Adipocyte (in vitro differentiated cells): ENCODE measurements around the gene APMAP.

ENCODE experiments used
- DNase-seq: peaks from one replicate; pipeline ENCODE4 v3.0.0-alpha.2; 2015; ENCODE audit warnings: low read depth
- H3K27me3 ChIP-seq: replicated peaks from 2 replicates; pipeline ENCODE4 v1.7.0; 2013; ENCODE audit warnings: mild to moderate bottlenecking, low read length, moderate library complexity; ENCODE audit not compliant: control insufficient read depth, insufficient read depth
- H3K36me3 ChIP-seq: 2 replicates; pipeline ENCODE4 v1.7.0; 2013; ENCODE audit warnings: low read length, mild to moderate bottlenecking, moderate library complexity; ENCODE audit not compliant: control insufficient read depth, insufficient read depth, severe bottlenecking
- H3K4me1 ChIP-seq: 2 replicates; pipeline ENCODE4 v1.7.0; 2013; ENCODE audit warnings: mild to moderate bottlenecking, low read length, moderate library complexity; ENCODE audit not compliant: control insufficient read depth, insufficient read depth
- H3K4me3 ChIP-seq: 2 replicates; pipeline ENCODE4 v1.7.0; 2013; ENCODE audit warnings: mild to moderate bottlenecking, low read length, moderate library complexity
- H3K9ac ChIP-seq: 2 replicates; pipeline ENCODE4 v1.7.0; 2013; ENCODE audit warnings: mild to moderate bottlenecking, low read length, moderate library complexity
- H3K9me3 ChIP-seq: 2 replicates; pipeline ENCODE4 v1.7.0; 2013; ENCODE audit warnings: mild to moderate bottlenecking, low read length, moderate library complexity; ENCODE audit not compliant: control insufficient read depth

Gene APMAP

DNA sequence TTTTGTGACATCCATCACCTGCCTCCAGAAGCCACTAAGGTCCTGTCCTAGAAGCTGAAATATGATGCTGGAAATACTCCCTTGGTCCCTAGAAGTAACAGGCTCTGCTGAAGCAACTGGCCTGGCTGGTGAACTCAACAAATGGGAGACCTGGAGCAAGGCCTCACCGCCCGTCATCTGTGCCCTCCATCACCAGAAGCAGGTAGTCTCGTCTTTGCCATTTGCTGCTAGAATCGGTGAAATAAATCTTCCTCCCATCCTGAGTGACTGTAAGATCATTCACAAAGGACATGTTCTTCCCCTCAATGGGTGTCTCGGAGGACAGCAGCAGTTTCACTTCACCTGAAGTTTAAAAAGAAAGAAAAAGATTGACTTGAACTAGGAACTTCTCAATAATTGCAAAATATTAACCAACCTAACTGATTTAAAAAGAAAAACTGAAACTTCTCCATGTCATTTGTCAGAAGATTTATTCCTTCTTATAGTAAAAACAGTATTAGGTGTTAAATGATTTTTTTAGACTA, 22.5 kb downstream of the APMAP start:
- Histone ChIP-seq H3K4me3 (no peak overlapping the region), H3K4me1 (peaks cover 9% of the 10 kb centered on the region), H3K27me3 (no peaks in the 10 kb centered on the region), H3K9ac (no peak overlapping the region), H3K36me3 (peaks cover 96% of the 10 kb centered on the region), H3K9me3 (no peaks in the 10 kb centered on the region)
- DNase-seq = no peak

DNA sequence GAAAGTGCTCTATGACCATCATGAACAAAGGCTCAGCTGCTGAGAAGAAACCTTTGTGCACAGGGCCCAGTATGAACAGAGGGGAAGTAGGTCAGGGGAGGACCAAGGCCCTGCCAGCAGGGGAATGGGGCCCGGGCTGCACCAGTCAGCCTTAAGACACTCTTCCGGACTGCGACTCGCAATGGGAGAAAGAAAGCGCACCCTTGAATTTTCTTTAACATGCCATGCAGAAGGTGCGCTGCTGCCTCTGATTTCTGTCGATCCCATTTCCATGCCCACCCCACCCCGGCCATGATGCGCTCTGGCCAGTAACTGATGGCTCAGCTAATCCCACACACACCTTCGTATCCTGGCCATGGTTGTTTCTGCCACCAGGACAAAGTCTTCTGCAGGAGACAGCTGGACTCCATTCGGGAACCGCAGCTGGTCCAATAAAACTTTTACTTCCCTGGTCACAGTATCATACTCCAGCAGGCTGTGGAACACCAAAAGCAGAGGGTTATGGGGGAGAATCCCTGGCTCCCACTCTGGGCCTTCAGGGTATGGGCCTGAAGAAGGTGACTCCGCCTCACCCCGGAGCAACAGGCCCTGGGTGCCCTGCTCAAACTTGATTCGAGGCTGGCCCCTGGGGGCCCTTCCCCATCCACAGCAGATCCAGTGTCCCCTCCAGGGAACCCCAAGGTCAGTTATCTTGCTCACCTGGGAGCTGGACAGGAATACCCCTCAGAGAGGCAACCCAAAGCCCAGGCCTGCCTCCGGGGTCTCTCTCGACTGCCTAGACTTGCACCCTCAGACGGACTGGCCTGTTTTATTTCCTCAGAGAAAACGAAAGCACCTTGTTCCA, 23.1 kb downstream of the APMAP start:
- peaks cover 96% of the 10 kb centered on the region for H3K36me3 ChIP-seq
- no peak overlapping the region for H3K9ac ChIP-seq
- no peaks in the 10 kb centered on the region for H3K9me3 ChIP-seq
- no peak overlapping the region for H3K4me3 ChIP-seq
- peaks cover 8% of the 10 kb centered on the region for H3K4me1 ChIP-seq
- no peak for DNase-seq
- H3K27me3 ChIP-seq = no peaks in the 10 kb centered on the region

DNA sequence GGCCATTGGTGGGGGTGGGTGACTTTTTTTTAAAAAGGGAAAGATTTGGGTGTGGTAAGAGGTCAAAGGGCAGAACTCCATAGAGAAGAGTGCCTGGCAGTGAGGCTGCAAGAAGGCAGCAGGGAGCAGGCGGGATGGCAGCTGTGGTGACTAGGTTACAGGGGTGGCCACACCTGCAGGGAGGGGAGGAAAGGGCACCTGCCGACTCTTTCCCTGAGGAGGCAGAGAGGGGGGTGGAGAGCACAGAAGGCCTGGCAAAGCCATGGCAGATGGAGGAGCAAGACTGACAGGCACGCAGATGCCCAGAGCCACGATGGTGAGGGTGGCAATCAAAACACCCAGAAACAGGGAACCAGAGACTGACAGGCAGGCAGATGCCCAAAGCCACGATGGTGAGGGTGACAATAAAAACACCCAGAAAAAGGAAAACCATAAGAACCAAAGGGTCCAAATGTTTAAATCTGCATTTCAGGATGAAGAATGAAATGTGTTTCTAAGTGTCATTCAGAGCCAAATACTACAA, 24.2 kb downstream of the APMAP start:
- H3K4me1 ChIP-seq = no peaks in the 10 kb centered on the region
- H3K4me3 ChIP-seq = no peak overlapping the region
- H3K9me3 ChIP-seq = no peaks in the 10 kb centered on the region
- no peaks in the 10 kb centered on the region for H3K27me3 ChIP-seq
- H3K36me3 ChIP-seq = peaks cover 96% of the 10 kb centered on the region
- no peak for DNase-seq
- no peak overlapping the region for H3K9ac ChIP-seq

DNA sequence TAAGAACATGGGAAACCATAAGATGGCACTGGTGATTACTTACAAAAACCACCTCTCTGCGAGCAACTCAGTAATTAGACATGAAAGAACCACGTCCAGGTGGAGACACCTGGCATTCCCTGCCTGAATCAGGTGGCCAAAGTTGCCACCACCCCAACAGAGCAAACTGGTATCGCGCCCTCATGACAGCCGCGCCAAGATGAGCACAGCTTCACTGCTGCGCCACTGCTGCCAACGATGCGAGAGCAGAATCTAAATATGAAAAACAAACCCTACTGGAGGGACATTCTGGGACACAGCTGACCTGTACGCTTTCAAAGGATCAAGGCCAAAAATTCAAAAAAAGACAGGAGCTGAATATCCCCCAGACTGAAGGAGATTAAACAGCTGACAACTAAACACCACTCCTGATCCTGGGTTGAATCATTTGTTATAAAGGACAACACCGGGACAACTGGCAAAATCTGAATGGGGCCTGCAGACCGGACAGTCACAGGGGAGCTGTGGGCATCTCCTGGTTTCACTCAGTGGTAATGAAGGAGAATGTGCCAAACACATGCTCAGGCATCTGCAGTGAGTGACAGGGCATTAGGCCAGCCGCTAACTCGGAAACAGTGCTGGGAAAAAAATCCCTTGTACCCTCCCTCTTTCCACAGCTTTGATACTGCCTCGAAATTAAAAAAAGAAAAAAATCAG, 26.1 kb downstream of the APMAP start:
- H3K9ac ChIP-seq = no peak overlapping the region
- no peak overlapping the region for H3K4me3 ChIP-seq
- DNase-seq = no peak
- peaks cover 96% of the 10 kb centered on the region for H3K36me3 ChIP-seq
- H3K27me3 ChIP-seq = no peaks in the 10 kb centered on the region
- no peaks in the 10 kb centered on the region for H3K9me3 ChIP-seq
- no peaks in the 10 kb centered on the region for H3K4me1 ChIP-seq

DNA sequence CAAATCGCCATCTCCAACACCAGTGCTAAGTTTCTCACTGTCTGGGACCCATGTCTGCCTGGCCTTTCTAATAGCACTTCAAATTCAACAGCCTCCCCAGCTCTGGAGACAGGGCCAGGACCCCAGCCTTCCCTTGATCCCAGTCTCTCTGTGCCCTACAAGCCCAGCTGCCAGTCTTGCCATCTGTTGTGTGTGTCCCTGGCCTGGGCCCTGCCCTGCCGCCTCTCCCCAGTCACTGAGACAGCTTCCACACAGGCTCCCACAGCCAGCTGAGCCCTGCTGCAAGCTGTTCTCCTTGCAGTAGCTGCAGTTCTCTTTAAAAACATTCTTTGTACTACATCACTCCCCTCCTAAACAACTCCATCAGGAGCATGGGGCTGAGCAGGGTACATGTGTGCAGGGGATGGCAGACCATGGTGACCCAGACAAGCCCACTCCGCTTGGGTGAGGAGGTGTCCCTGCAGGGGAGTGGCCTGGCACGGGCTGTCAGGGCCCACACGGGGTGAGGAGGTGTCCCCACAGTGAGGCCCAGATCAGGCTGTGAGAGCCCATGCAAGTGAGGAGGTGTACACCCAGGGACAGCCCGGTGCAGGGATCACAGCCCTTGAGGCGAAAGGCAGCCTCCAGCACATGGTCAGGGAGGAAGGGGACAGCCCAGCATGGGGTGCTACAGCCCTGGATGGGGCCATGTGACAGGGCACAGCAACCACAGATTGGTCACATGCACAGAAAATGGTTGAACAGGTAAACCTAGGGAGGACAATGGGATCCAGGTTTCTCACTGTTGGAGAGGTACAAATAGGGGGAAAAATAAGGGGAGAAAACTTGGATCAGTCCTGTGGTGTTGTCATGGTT, 27.3 kb downstream of the APMAP start:
- Histone ChIP-seq H3K4me3 (no peak overlapping the region), H3K9ac (no peak overlapping the region)

DNA sequence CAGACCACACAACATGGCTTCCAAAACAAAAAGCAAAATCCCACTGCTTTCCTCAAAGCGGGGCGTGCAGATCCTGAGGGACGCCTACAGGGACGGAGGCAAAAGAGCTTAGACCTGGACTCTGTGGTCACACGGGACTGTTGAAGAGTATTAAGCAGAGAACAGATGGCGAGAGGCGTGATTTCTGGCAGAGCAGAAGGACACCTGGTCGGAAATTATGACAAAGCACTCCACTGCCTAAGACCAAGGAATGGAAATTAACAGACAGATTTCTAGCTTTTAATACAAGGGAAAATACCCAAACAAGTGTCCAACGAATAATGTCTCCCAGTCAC, 28.1 kb downstream of the APMAP start:
- no peaks in the 10 kb centered on the region for H3K9me3 ChIP-seq
- no peak overlapping the region for H3K9ac ChIP-seq
- H3K36me3 ChIP-seq = peaks cover 94% of the 10 kb centered on the region
- no peak for DNase-seq
- H3K4me3 ChIP-seq = no peak overlapping the region
- no peaks in the 10 kb centered on the region for H3K4me1 ChIP-seq
- H3K27me3 ChIP-seq = no peaks in the 10 kb centered on the region

More for the DNA sequence above, 27.3 kb downstream of the APMAP start:
- H3K9me3 ChIP-seq = no peaks in the 10 kb centered on the region
- no peaks in the 10 kb centered on the region for H3K27me3 ChIP-seq
- no peaks in the 10 kb centered on the region for H3K4me1 ChIP-seq
- H3K36me3 ChIP-seq = peaks cover 94% of the 10 kb centered on the region
- no peak for DNase-seq

DNA sequence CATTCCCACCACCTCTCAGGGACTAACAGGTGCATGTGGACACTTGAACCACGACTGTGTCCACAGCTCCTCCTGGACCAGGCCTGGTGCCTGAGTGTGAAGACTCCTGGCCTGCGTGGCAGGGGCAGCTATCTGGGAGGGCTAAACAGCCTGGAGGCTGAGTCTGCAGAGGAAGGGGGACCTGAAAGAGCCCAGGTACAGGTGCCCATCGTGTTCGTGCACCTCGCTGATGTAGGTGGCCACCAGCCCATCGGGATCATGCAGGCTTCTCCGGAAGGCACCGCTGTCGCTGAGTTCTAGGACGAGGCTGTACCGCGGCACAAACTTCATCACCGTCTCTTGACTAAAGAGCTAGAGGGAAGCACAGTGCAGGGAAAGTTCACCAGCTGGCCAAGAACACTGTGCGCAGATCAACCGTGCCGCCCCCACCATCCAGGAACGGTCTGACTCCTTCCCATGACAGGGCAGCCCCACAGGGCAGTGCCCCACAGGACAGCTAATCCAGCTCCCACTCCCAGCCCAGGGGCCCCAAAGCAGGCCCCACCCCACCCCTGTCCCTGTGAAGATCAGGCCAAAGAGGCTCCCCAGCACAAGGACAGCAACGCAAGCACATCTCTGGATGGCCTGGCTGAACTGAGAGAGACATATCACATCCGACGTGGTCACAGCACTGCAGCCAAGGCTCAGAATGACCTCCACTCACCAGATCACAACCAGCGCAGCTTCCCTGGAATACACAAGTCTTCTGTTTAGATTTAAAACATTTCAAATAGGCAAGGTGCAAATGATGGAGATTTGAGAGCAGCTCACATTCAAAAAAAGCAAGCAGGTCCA, 28.7 kb downstream of the APMAP start:
- no peak overlapping the region for H3K9ac ChIP-seq
- no peak overlapping the region for H3K4me3 ChIP-seq
- peaks cover 93% of the 10 kb centered on the region for H3K36me3 ChIP-seq
- H3K9me3 ChIP-seq = no peaks in the 10 kb centered on the region
- H3K27me3 ChIP-seq = no peaks in the 10 kb centered on the region
- no peaks in the 10 kb centered on the region for H3K4me1 ChIP-seq
- DNase-seq = no peak

DNA sequence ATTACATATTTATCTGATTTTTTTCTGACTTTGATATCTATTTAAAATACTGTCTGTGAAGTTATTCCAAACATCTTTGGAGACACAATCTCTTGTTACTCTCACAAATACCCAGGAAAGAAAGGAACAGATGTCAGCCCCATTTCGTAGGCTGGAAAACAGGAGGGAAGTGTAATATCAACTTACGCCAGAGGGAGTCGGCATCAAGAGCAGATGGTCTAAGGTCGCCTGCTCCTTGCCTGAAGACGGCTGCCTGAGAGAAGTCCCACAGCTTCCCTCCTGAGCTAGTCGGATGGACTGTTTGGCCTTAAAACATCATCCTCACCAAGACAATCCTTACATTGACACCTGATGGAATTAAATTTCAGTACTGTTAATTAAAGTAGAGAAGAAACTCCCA, 30.0 kb downstream of the APMAP start:
- DNase-seq = no peak
- peaks cover 93% of the 10 kb centered on the region for H3K36me3 ChIP-seq
- H3K27me3 ChIP-seq = no peaks in the 10 kb centered on the region
- H3K4me1 ChIP-seq = peaks cover 7% of the 10 kb centered on the region
- no peaks in the 10 kb centered on the region for H3K9me3 ChIP-seq
- no peak overlapping the region for H3K9ac ChIP-seq
- H3K4me3 ChIP-seq = no peak overlapping the region

DNA sequence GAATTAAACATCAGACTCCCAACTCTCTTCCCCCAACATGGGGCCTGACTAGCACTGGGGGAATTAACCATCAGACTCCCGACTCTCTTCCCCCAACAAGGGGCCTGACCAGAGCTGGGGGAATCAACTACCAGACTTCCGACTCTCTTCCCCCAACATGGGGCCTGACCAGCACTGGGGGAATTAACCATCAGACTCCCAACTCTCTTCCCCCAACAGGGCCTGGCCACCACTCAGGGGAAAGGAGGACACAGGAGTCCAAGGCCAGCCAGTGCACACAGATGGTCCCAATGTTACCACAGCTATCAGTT, 30.4 kb downstream of the APMAP start:
- Histone ChIP-seq H3K9me3 (no peaks in the 10 kb centered on the region), H3K4me1 (peaks cover 10% of the 10 kb centered on the region), H3K9ac (no peak overlapping the region), H3K27me3 (no peaks in the 10 kb centered on the region), H3K4me3 (no peak overlapping the region), H3K36me3 (peaks cover 93% of the 10 kb centered on the region)
- DNase-seq = no peak

DNA sequence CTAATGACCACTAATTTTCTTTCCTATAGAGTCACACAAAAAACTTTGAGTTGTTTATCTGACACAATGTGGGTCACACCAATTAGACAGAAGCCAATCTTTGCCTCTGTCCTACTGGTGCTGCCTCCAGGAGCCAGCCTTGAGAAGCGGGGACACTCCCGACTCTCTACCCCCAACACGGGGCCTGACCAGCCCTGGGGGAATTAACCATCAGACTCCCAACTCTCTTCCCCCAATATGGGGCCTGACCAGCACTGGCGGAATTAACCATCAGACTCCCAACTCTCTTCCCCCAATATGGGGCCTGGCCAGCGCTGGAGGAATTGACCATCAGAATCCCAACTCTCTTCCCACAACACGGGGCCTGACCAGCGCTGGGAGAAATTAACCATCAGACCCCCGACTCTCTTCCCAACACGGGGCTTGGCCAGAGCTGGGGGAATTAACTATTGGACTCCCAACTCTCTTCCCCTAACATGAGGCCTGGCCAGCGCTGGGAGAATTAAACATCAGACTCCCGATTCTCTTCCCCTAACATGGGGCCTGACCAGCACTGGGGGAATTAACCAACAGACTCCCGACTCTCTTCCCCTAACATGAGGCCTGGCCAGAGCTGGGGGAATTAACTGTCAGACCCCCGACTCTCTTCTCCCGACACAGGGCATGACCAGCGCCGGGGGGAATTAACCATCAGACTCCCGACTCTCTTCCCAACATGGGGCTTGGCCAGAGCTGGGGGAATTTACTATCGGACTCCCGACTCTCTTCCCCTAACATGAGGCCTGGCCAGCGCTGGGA, 31.0 kb downstream of the APMAP start:
- H3K4me1 ChIP-seq = peaks cover 10% of the 10 kb centered on the region
- no peaks in the 10 kb centered on the region for H3K9me3 ChIP-seq

More for the DNA sequence above, 31.0 kb downstream of the APMAP start:
- no peaks in the 10 kb centered on the region for H3K27me3 ChIP-seq
- H3K4me3 ChIP-seq = no peak overlapping the region
- H3K36me3 ChIP-seq = peaks cover 93% of the 10 kb centered on the region
- no peak for DNase-seq
- no peak overlapping the region for H3K9ac ChIP-seq
